ENCODE data around the gene FBXO34.

The FBXO34 gene

GRCh38 chr14:55318694-55319093, 47.5 kb downstream of the FBXO34 start:
- no peak for TF ChIP-seq CTCF (IDR thresholded peaks at IDR 0.05; ENCODE audit: control extremely low read depth, extremely low read depth, low read depth, missing control alignments)
- DNase-seq (ENCODE audit: extremely low spot score) = no peak
- ChIA-PET CTCF (interaction anchor here (1.1 to 1.6 kb wide), 2 partner anchors 10 to 14 kb away, joined by 3 to 5 read pairs; no protein-coding TSS in a partner anchor), POLR2A (no interaction called here)

- no peak for DNase-seq (ENCODE audit: extremely low spot score)
- no peak for TF ChIP-seq CTCF (IDR thresholded peaks at IDR 0.05; ENCODE audit: control extremely low read depth, extremely low read depth, low read depth, missing control alignments)
- ChIA-PET POLR2A (no interaction called here), CTCF (interaction anchor here (1.0 kb wide), 1 partner anchor 20 kb away, joined by 3 read pairs; no protein-coding TSS in a partner anchor)
Observed at GRCh38 chr14:55323910-55324309, 52.7 kb downstream of the FBXO34 start.

DNA sequence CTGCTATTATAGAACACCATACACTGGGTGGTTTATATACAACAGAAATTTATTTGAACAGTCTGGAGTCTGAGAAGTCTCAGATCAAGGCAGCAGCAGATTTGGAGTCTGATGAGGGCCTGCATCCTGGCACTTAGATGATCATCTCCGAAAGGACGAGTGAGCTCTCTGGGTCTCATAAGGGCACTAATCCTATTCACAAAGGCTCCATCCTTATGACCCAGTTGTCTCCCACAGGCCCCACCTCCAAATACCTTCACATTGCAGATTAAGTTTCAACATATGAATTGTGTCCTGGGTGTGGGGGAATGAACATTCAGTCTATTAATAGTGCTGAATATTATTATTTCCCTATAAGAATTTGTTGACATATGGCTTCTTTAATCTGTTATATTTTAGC, 53.6 kb downstream of the FBXO34 start:
- no peak for DNase-seq (ENCODE audit: extremely low spot score)
- POLR2A ChIA-PET = no interaction called here
- TF ChIP-seq CTCF (IDR thresholded peaks at IDR 0.05; ENCODE audit: control extremely low read depth, extremely low read depth, low read depth, missing control alignments) = no peak
- CTCF ChIA-PET = interaction anchor here (2.6 kb wide), 1 partner anchor 15 kb away, joined by 10 read pairs; no protein-coding TSS in a partner anchor

GRCh38 chr14:55327179-55327578, 56.0 kb downstream of the FBXO34 start:
- CTCF ChIA-PET = interaction anchor here (1.1 to 1.4 kb wide), 3 partner anchors 10 to 55 kb away, joined by 3 to 4 read pairs (median 4); no protein-coding TSS in a partner anchor
- no peak for TF ChIP-seq CTCF (IDR thresholded peaks at IDR 0.05; ENCODE audit: control extremely low read depth, extremely low read depth, low read depth, missing control alignments)
- POLR2A ChIA-PET = no interaction called here
- peak; percentile 38 for DNase-seq (ENCODE audit: extremely low spot score)

DNA sequence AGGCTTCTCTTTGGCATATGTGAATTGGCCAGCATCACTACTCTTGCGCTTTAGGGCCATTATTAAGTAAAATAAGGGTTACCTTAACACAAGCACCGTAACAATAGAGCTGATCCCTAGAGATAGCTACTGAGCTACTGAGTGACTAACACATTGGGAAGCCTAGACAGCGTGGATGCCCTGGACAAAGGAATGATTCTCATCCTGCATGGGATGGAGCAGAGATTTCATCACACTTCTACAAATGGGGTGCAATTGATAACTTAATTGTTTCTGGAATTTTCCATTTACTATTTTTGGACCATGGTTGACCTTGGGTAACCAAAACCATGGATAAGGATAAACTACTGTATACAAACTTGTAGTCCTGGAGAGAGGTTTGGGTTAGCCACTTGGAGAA, 57.1 kb downstream of the FBXO34 start:
- CTCF ChIA-PET = interaction anchor here (0.8 to 1.4 kb wide), 3 partner anchors 11 to 56 kb away, joined by 3 to 4 read pairs (median 3); no protein-coding TSS in a partner anchor
- DNase-seq (ENCODE audit: extremely low spot score) = no peak
- POLR2A ChIA-PET = interaction anchor here (0.6 kb wide), 1 partner anchor 287 kb away, joined by 3 read pairs; no protein-coding TSS in a partner anchor
- no peak for TF ChIP-seq CTCF (IDR thresholded peaks at IDR 0.05; ENCODE audit: control extremely low read depth, extremely low read depth, low read depth, missing control alignments)

DNA sequence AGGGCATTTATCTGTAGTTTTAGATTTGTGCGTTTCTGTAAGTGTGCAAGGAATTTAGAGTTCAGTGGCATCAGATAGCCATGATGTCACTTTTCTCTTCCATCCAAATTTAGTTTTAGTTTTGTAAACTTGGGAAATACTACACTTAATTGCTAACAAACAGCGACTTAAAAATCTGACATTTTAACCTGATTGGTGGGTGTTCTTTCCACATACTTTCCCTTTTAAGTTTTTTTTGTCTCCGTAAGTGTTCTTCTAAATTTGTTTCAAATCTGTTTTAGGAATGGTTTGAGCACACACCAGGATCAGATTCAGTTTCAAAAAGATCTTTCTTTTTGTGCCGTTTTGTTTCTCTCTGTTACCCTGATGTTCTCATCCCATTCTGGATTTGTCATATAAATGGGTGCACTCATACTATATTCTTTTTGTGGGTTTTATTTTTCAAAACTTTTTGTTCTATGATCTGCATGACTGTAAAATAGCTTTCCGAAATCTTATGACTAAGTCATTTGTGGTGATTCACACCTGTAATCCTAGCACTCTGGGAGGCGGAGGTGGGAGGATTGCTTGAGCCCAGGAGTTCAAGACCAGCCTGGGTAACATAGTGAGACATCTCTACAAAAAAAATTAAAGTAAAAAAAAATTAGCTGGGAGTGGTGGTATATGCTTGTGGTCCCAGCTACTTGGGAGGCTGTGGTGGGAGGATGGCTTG, 58.9 kb downstream of the FBXO34 start:
- POLR2A ChIA-PET = interaction anchor here (0.6 kb wide), 1 partner anchor 55 kb away, joined by 6 read pairs; no protein-coding TSS in a partner anchor
- no peak for DNase-seq (ENCODE audit: extremely low spot score)

More for the DNA sequence above, 58.9 kb downstream of the FBXO34 start:
- TF ChIP-seq CTCF (IDR thresholded peaks at IDR 0.05; ENCODE audit: control extremely low read depth, extremely low read depth, low read depth, missing control alignments) = no peak
- CTCF ChIA-PET = interaction anchor here (0.7 to 1.5 kb wide), 4 partner anchors 8 to 32 kb away, joined by 3 to 5 read pairs (median 3); no protein-coding TSS in a partner anchor
